IPS-18a (cell line): ENCODE results near the gene FKRP.
"Not testable (repeated sequence)": the region's sequence is repeated elsewhere in the genome, so short reads cannot be mapped to it uniquely, and the experiment has no call there.

Source experiments
- H3K27ac ChIP-seq: one replicate; pipeline ENCODE4 v1.5.1; 2013; ENCODE audit warnings: low read length
- H3K27me3 ChIP-seq: one replicate; pipeline ENCODE4 v1.6.1; 2013; ENCODE audit warnings: mild to moderate bottlenecking, low read length; ENCODE audit not compliant: control insufficient read depth, insufficient read depth
- H3K36me3 ChIP-seq: one replicate; pipeline ENCODE4 v1.6.1; 2013; ENCODE audit warnings: low read depth, low read length; ENCODE audit not compliant: control insufficient read depth
- H3K4me1 ChIP-seq: one replicate; pipeline ENCODE4 v1.6.1; 2013; ENCODE audit warnings: low read depth, low read length; ENCODE audit not compliant: control insufficient read depth
- H3K4me3 ChIP-seq: one replicate; pipeline ENCODE4 v1.5.1; 2013; ENCODE audit warnings: low read length
- H3K9ac ChIP-seq: one replicate; pipeline ENCODE4 v1.6.1; 2013; ENCODE audit warnings: mild to moderate bottlenecking, low read length, moderate library complexity
- H3K9me3 ChIP-seq: one replicate; pipeline ENCODE4 v1.6.1; 2013; ENCODE audit warnings: low read depth, low read length; ENCODE audit not compliant: control insufficient read depth

Gene FKRP

DNA sequence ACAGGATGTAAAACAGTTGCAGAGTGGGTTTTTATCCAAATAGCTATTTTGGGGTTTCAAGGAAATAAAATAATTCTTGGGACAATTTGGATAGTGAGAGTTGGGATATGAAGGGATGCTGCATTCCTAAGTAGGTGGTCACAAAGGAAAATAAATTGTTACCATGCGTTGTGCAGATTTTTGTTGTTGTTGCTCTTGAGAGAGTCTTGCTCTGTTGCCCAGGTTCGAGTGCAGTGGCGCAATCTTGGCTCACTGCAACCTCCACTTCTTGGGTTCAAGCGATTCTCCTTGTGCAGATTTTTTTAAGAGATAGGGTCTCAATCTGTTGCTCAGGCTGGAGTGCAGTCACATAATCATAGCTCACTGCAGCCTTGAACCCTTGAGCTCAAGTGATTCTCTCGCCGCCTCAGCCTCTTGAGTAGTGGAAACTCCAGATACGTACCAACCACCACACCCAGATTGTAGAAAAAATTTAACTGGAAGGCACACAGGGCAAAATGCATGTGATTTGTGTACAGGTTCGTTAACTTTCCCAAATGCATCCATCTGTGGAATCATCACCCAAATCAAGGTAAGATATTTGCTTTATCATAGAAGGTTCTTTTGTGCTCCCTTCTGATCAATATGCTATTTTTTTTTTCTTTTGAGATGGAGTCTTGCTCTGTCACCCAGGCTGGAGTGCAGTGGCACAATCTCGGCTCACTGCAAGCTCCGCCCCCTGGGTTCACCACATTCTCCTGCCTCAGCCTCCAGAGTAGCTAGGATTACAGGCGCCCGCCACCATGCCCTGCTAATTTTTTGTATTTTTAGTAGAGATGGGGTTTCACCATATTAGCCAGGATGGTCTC lies 26.5 kb downstream of the FKRP start:
- H3K36me3 ChIP-seq: peaks cover 36% of the 10 kb centered on the region
- no peaks in the 10 kb centered on the region for H3K4me1 ChIP-seq
- no peak overlapping the region for H3K27ac ChIP-seq
- H3K27me3 ChIP-seq: no peaks in the 10 kb centered on the region
- no peak overlapping the region for H3K9ac ChIP-seq
- H3K9me3 ChIP-seq: no peaks in the 10 kb centered on the region
- H3K4me3 ChIP-seq: no peak overlapping the region

DNA sequence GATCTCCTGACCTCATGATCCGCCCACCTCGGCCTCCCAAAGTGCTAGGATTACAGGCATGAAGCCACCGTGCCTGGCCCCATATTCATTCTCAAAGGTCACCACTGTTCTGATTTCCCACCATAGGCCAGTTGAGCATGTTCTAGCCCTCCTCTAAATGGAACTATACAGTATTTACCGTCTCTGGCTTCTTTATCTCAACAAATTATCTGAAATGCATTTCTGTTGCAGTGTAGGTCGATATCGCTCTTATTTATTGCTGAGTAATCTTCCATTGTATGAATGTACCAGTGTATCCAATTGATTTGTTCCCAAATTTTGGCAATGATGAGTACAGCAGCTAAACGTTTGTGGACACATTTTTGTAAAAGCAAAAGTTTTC lies 27.2 kb downstream of the FKRP start:
- H3K9me3 ChIP-seq: no peaks in the 10 kb centered on the region
- no peaks in the 10 kb centered on the region for H3K27me3 ChIP-seq
- no peaks in the 10 kb centered on the region for H3K4me1 ChIP-seq
- peaks cover 40% of the 10 kb centered on the region for H3K36me3 ChIP-seq
- H3K9ac ChIP-seq: no peak overlapping the region
- no peak overlapping the region for H3K27ac ChIP-seq
- H3K4me3 ChIP-seq: no peak overlapping the region

DNA sequence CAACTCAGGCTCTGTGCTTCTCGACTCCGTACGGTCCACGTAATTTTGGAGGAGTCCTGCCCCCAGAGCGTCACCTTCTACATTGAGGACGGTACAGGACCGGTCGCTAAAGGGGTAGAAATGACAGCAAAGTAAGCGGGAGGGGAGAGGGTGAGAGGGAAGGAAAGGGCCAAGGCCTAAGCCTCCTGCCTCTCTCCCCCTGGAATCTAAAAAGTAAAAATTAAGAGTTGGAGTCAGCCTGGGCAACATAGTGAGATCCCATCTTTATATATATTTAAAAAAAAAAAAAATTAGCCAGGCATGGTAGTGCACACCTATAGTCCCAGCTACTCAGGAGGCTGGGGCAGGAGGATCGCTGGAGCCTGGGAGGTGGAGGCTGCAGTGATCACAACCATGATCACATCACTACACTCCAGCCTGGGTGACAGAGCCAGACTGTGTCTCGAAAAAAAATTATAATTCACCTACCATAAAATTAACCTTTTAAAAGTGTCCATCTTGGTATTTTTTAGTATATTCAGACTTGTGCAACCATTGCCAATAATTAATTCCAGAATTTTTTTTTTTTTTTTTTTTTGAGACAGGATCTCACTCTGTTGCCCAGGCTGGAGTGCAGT lies 29.9 kb downstream of the FKRP start:
- Histone ChIP-seq H3K27me3 (no peaks in the 10 kb centered on the region), H3K9me3 (no peaks in the 10 kb centered on the region), H3K4me3 (no peak overlapping the region), H3K9ac (no peak overlapping the region), H3K27ac (no peak overlapping the region), H3K4me1 (no peaks in the 10 kb centered on the region), H3K36me3 (peaks cover 59% of the 10 kb centered on the region)

DNA sequence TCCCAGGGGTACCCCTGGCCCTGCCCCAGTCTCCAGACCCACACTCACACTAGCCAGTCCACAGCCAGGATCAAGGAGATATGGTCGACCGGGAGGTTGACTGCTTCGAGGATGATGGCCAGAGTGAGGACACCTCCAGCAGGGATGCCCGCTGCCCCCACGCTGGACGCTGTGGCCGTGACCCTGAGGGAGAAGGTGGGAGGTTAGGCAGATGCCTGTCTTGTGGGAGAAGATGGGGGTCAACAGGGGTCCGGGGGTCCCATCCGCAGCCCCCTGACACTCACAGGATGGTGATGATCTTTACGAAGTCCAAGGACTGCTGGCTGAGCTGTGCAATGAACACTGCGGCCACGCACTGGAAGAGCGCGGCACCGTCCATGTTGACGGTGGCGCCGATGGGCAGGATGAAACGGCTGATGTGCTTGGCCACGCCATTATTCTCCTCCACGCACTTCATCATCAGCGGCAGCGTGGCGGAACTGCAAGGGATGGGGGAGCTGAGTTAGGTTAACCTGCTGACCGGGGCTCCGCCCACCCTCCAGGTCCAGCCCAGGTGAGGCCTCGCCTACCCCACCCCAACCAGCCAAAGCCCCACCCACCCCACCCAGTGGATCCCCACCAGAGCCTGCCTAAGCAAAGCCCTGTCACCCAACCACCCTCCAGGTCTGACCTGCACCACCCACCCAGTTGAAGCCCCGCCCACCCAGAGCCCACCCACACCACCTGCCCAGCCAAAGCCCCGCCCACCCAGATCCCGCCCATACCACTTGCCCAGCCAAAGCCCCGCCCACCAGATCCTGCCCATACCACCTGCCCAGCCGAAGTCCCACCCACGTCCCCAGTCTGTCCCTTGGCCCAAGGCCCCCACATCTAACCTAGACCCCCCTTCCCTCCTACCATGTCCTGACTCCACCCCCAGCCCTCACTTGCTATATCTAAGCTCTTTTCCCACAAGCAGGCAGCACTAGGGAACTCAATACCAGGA lies 31.4 kb downstream of the FKRP start:
- H3K9ac ChIP-seq: no peak overlapping the region

DNA sequence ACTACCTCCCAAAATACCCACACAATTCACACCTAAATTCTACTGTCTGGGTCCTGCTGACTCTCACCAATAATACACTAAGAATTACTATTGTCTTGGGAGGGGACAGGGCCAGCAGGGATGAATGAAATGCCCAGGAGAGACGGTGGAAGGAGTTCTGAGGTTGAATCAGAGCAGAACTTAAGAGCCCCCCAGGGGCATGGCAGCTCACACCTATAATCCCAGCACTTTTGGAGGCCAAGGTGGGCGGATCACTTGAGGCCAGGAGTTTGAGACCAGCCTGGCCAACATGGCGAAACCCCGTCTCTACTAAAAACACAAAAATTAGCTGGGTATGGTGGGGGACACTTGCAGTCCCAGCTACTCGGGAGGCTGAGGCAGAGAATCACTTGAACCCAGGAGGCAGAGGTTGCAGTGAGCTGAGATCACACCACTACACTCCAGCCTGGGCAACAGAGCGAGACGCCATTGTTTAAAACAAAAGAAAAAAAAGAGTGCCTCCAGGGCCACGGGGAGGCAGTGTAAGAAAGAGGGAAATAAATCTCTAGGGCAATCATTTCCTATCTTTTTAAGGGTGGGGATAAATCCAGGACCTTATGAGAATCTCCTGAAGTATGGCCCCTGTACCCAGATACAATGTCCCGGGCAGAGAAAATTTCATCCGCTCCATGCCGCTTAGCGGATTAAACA lies 32.2 kb downstream of the FKRP start:
- H3K27ac ChIP-seq, H3K9me3 ChIP-seq, H3K27me3 ChIP-seq, H3K4me1 ChIP-seq, H3K4me3 ChIP-seq, H3K9ac ChIP-seq: not testable (repeated sequence)
- H3K36me3 ChIP-seq: peaks cover 78% of the 10 kb centered on the region

More for the DNA sequence above, 31.4 kb downstream of the FKRP start:
- Histone ChIP-seq H3K4me1 (no peaks in the 10 kb centered on the region), H3K36me3 (peaks cover 69% of the 10 kb centered on the region), H3K27ac (no peak overlapping the region), H3K27me3 (no peaks in the 10 kb centered on the region), H3K9me3 (no peaks in the 10 kb centered on the region), H3K4me3 (no peak overlapping the region)

DNA sequence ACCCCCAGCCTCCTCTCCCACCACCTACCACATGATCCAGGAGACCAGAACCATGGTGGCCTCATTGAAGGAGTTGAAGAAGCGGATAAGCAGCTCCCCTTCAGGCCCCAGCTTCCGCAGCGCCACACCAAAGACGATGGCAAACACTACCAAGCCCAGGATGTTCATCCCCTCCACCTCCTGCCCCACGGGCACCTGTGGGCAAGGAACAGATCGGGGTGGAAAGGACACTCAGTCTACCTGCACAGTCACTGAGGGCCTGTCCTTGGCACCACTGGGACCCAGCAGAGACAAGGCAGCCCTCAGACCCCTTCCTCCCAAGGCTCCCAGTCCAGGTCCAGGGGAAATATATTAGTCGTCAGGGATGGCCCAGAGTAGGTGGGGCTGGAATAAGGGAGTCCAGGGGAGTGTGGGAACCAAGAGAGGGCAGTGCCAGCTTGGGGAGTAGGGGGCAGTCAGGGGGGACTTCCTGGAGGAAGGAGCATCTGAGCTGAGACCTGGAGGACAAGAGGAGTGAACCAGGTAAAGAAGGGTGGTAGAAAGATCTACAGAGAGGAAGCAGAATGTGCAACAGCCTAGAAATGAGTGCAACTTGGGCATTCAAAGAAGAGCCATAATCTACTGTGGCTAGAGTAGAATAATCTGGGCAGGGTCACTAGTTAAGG lies 36.6 kb downstream of the FKRP start:
- no peak overlapping the region for H3K27ac ChIP-seq

DNA sequence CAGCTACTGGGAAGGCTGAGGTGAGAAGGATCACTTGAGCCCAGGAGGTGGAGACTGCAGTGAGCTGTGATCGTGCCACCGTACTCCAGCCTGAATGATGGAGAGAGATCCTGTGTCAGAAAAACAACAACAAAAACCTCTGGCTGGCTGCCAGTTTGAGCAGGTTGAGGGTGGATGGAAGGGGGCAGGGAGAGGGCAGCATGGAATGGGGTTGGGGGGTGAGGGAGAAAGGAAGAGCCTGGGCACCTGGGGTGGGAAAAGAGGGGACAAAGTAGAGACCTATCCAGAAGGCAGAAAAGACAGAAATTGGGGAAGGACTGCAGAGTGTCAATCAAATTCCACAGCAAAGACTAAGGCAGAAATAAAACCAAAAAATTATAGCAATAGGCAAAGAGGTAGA lies 37.8 kb downstream of the FKRP start:
- Histone ChIP-seq H3K36me3 (peaks cover 47% of the 10 kb centered on the region), H3K27ac (peak overlapping the region; percentile 87), H3K9me3 (no peaks in the 10 kb centered on the region), H3K27me3 (no peaks in the 10 kb centered on the region), H3K4me3 (peak overlapping the region; percentile 85), H3K9ac (peak overlapping the region; percentile 98), H3K4me1 (peaks cover 12% of the 10 kb centered on the region)

More for the DNA sequence above, 36.6 kb downstream of the FKRP start:
- no peaks in the 10 kb centered on the region for H3K9me3 ChIP-seq
- H3K4me1 ChIP-seq: peaks cover 12% of the 10 kb centered on the region
- H3K9ac ChIP-seq: no peak overlapping the region
- H3K27me3 ChIP-seq: no peaks in the 10 kb centered on the region
- peaks cover 57% of the 10 kb centered on the region for H3K36me3 ChIP-seq
- H3K4me3 ChIP-seq: no peak overlapping the region

DNA sequence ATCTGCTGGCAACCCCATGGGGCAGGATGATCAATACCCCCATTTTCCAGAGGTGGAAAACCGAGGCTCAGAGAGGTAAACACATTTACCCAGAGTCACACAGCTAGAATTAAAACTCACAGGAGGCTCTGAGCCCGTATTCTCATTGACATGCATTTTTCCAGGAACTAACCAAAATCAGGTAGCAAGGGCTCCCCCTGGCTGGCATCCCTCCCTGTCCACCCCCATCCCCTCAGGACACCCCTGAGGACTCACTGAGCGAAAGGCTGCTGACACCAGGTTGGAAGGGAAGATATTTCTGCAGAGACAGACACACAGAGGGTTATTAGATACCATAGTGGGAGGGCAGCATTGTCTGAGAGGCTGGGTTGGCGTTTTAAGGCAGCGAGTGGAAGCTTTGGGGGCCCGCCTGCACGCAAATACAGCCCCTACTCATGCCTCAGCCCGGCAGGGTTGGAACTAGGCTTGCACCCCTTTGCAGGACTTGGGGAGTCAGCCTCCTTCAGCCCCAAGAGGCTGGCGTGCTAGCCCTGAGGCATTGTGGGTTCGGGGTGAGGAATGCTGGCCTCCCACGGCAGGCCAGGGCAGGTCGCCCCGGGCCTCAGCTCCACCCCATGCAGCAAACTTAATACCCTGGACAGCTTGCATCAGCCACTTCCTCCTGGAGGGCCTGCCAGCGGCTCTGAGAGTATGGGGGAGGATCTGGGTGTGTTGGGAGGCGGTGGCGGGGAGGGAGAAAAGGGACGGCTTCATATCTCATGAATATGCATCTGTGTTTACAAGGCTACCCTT lies 38.6 kb downstream of the FKRP start:
- Histone ChIP-seq H3K27ac (peak overlapping the region; percentile 87), H3K27me3 (peaks cover 3% of the 10 kb centered on the region), H3K4me3 (peak overlapping the region; percentile 85), H3K36me3 (peaks cover 42% of the 10 kb centered on the region), H3K9me3 (no peaks in the 10 kb centered on the region), H3K4me1 (peaks cover 12% of the 10 kb centered on the region), H3K9ac (peak overlapping the region; percentile 98)

DNA sequence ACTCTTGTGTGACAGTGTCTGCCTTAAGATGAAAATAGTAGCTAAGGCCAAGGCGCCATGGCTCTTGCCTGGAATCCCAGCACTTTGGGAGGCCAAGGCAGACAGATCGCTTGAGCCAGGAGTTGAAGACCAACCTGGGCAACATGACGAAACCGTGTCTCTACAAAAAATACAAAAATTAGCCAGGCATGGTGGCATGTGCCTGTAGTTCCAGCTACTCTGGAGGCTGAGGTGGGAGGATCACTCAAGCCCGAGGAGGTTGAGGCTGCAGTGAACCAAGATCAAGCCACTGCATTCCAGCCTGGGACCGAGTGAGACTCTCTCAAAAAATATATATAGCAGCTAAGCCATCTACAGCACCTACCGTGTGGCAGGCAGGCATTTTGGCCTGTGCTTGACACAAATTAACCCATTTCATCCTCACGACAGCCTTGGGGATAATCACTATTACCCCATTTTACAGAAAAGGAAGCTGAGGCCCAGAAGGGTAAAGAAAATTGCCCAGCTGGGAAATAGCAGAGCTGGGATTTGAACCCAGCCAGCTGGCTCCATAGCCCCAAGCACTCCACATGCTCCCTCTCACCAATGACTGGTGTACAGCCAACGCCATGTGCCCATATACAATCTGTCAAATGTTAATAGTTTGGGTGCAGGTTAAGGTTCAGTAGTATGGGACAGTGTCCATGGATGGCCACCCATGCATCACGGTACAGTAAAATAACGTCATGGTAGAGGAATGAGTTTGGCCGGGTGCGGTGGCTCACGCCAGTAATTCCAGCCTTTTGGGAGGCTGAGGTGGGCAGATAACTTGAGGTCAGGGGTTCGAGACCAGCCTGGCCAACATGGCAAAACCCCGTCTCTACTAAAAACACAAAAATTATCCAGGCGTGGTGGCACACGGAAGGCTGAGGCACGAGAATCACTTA lies 39.5 kb downstream of the FKRP start:
- H3K27ac ChIP-seq: peak overlapping the region; percentile 87
- peaks cover 12% of the 10 kb centered on the region for H3K4me1 ChIP-seq
- H3K9me3 ChIP-seq: no peaks in the 10 kb centered on the region
- H3K27me3 ChIP-seq: peaks cover 3% of the 10 kb centered on the region
- peaks cover 39% of the 10 kb centered on the region for H3K36me3 ChIP-seq
- H3K4me3 ChIP-seq: peak overlapping the region; percentile 85
- H3K9ac ChIP-seq: peak overlapping the region; percentile 98
